DOHH2 (cell line): Measurements from ENCODE around the gene VWA2.

Experiments
- EZH2phosphoT487 ChIP-seq: fragments of 200-600 bp; sonication (generic); IDR thresholded peaks from 2 replicates; pipeline ENCODE4 v1.6.1; 2017; ENCODE audit warnings: borderline replicate concordance, mild to moderate bottlenecking, antibody characterized with exemption, low read length, moderate library complexity, mixed read lengths
- TF ChIP-seq, protein P1 (sequence below): fragments of 200-600 bp; sonication (generic); IDR thresholded peaks from one replicate; pipeline ENCODE4 v1.5.1; 2014; ENCODE audit warnings: antibody characterized with exemption, mild to moderate bottlenecking, low read depth, low read length; ENCODE audit not compliant: poor library complexity, severe bottlenecking

DNA sequence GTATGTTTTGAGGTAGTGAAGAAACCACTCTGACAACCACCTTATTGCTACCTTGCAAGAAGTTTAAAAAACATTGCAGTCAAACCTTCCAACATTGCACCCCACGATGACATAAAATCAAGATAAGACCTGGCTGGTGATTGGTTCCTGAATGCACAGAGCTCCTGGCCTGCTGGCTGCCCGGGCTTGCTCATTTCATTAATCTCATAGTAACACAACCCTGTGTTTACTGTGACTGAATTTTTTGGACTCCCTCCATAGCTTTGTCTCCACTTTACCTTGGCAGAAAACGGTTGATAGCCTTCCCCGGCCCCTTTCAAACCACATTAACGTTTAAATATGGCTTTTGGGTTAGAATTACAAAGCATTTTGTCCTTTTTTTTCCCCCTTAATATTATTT, 27.5 kb downstream of the VWA2 start:
- TF ChIP-seq, protein P1, sequence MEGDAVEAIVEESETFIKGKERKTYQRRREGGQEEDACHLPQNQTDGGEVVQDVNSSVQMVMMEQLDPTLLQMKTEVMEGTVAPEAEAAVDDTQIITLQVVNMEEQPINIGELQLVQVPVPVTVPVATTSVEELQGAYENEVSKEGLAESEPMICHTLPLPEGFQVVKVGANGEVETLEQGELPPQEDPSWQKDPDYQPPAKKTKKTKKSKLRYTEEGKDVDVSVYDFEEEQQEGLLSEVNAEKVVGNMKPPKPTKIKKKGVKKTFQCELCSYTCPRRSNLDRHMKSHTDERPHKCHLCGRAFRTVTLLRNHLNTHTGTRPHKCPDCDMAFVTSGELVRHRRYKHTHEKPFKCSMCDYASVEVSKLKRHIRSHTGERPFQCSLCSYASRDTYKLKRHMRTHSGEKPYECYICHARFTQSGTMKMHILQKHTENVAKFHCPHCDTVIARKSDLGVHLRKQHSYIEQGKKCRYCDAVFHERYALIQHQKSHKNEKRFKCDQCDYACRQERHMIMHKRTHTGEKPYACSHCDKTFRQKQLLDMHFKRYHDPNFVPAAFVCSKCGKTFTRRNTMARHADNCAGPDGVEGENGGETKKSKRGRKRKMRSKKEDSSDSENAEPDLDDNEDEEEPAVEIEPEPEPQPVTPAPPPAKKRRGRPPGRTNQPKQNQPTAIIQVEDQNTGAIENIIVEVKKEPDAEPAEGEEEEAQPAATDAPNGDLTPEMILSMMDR: no peak
- TF ChIP-seq EZH2phosphoT487: no peak
